AG04449 (cell line): Measurements from ENCODE around the gene RANGRF.

Source experiments
- CTCF ChIA-PET: fragments of 350-600 bp; formaldehyde crosslinking; extraction: SDS; loops from one replicate; lab custom pipeline; 2021; ENCODE audit warnings: antibody characterized with exemption; lab: Yijun Ruan, JAX
- POLR2A ChIA-PET: fragments of 400-600, 350-600 bp; formaldehyde crosslinking; extraction: SDS; loops from one replicate; lab custom pipeline; 2020; ENCODE audit warnings: antibody characterized with exemption, inconsistent platforms; lab: Yijun Ruan, JAX
- DNase-seq: peaks from one replicate; pipeline ENCODE4 v3.0.0-alpha.2; 2010; ENCODE audit warnings: low read depth, low spot score
- H3K4me3 ChIP-seq: 2 replicates; pipeline ENCODE4 v1.5.1; 2011; ENCODE audit warnings: low read depth, mild to moderate bottlenecking, control low read depth, low read length
- CTCF ChIP-seq: IDR thresholded peaks from one replicate; pipeline ENCODE4 v1.5.1; 2011; ENCODE audit warnings: mild to moderate bottlenecking, moderate library complexity, low read length, control low read depth, inconsistent platforms; ENCODE audit not compliant: insufficient read depth; ENCODE audit errors: missing control alignments

Gene RANGRF

DNA sequence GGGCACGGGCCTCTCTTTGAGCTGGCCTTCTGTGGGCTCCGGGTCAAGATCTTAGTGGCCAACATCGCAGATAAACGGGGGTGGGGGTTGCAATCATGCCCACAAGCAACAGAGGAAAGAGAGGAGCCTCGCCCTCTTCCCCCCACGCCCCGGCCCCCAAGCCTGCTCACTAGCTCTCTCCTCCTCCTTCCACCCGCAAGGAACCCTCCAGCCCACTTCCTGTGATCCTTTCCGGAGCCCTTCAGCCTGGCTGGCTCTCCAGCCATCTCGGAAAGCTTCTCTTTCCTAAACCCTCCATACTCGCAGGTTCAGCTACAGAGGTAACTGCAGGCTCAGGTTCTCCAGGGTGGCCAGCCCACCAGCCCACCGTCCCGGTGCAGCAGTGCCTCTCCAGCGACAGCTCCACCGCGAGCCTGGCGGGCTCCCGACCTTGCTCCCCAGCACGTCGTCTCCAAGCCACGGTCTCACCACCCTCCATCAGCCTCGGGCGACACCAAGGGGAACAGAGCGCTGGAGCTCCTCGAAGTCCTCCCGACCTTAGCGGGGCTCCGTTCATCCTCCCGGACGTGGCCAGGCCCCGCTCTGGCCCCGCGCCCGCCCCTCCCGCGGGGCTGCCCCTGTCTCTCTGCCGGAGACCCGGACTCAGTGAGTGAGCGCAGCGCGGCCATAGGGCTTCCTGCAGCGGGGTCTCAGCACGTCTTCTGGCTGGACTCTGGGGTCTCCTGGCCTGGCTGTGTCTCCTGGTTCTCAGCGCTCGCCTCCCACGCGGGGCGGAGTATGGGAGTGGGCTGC is 38.2 kb downstream of the RANGRF start:
- peak overlapping the region; percentile 55 for H3K4me3 ChIP-seq
- CTCF ChIA-PET = interaction anchor here (0.8 to 2.0 kb wide), 4 partner anchors 9 to 336 kb away, joined by 3 to 9 read pairs (median 4); no protein-coding TSS in a partner anchor
- POLR2A ChIA-PET = interaction anchor here (1.1 kb wide), 1 partner anchor 154 kb away, joined by 4 read pairs; no protein-coding TSS in a partner anchor
- TF ChIP-seq CTCF = no peak
- no peak for DNase-seq

DNA sequence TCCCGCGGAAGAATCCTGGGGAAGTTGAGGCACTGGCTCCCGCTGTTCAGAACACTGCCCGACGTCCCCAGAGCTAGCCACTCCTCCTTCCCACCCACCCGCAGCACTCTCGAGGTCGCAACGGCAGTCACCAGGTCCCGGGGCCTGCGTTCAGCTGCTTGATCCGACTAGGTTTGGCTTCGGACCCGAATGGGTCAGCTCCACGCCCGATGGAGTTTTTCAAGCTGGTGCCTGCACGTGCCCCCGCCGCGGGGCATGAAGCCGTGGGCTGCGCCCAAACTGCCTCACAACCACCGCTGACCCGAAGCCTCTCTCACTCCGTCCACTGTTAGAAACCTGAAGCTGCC is 38.8 kb downstream of the RANGRF start:
- no peak for DNase-seq
- peak overlapping the region; percentile 55 for H3K4me3 ChIP-seq
- no peak for TF ChIP-seq CTCF
- CTCF ChIA-PET = interaction anchor here (0.8 to 2.0 kb wide), 5 partner anchors 8 to 337 kb away, joined by 3 to 9 read pairs (median 5); no protein-coding TSS in a partner anchor
- POLR2A ChIA-PET = no interaction called here

- ChIA-PET POLR2A (no interaction called here), CTCF (interaction anchor here (1.1 kb wide), 1 partner anchor 31 kb away, joined by 4 read pairs; no protein-coding TSS in a partner anchor)
- no peak overlapping the region for H3K4me3 ChIP-seq
- DNase-seq = no peak
- TF ChIP-seq CTCF = no peak
Observed at GRCh38 chr17:8332128-8332527, 43.7 kb downstream of the RANGRF start.

- TF ChIP-seq CTCF = no peak
- H3K4me3 ChIP-seq = no peak overlapping the region
- DNase-seq = no peak
- ChIA-PET POLR2A (no interaction called here), CTCF (interaction anchor here (1.1 kb wide), 1 partner anchor 31 kb away, joined by 4 read pairs; no protein-coding TSS in a partner anchor)
Observed at GRCh38 chr17:8332688-8333087, 44.2 kb downstream of the RANGRF start.

GRCh38 chr17:8333281-8333680 is 44.8 kb downstream of the RANGRF start:
- no peak for TF ChIP-seq CTCF
- CTCF ChIA-PET = no interaction called here

More at GRCh38 chr17:8333281-8333680, 44.8 kb downstream of the RANGRF start:
- no peak for DNase-seq
- H3K4me3 ChIP-seq = no peak overlapping the region
- POLR2A ChIA-PET = no interaction called here
